Gastrocnemius medialis (tissue), 4 donors: ENCODE data around the gene TSPYL6. TPM values are rescaled to one million over a fixed set of nuclear protein-coding genes. Genes with fewer than 3 reads are reported as not detected.
A peak's percentile ranks its signal among the peaks of the same experiment; 100 is the strongest.
"Not testable (repeated sequence)": the region's sequence is repeated elsewhere in the genome, so short reads cannot be mapped to it uniquely, and the experiment has no call there.

Experiments used
- ATAC-seq, 2 donors: fragments of 150-250 bp; one replicate each; pipeline ENCODE4 v1.9.1; 2016
- DNase-seq, 2 donors: peaks; one replicate each; pipeline ENCODE4 v3.0.0-alpha.2; 2019
- H3K27ac ChIP-seq, 4 donors: fragments of 200-600 bp; sonication (generic); 1 replicate in 1 of 4; 2 replicates in 3 of 4; pipeline ENCODE4 v1.5.1; 2016 to 2018; ENCODE audit warnings: mild to moderate bottlenecking in 2 of 4, moderate library complexity in 1 of 4
- H3K27me3 ChIP-seq, 3 donors: fragments of 200-600 bp; sonication (generic) in 2 of 3; 1 replicate in 1 of 3; 2 replicates in 2 of 3; pipeline versions ENCODE4 v1.5.1 to v1.6.0; 2016 to 2019; ENCODE audit warnings: mild to moderate bottlenecking in 1 of 3, moderate library complexity in 1 of 3
- H3K36me3 ChIP-seq, 2 donors: fragments of 200-600 bp; sonication (generic) in 1 of 2; one replicate each; pipeline ENCODE4 v1.5.1; 2017 to 2018
- H3K4me1 ChIP-seq, 2 donors: fragments of 200-600 bp; sonication (generic) in 1 of 2; one replicate each; pipeline ENCODE4 v1.5.1; 2016 to 2017; ENCODE audit warnings: mild to moderate bottlenecking in 2 of 2
- H3K4me3 ChIP-seq, 4 donors: fragments of 200-600 bp; sonication (generic) in 3 of 4; 1 replicate in 1 of 4; 2 replicates in 3 of 4; pipeline ENCODE4 v1.5.1; 2016 to 2019; ENCODE audit warnings: mild to moderate bottlenecking in 2 of 4
- H3K9me3 ChIP-seq, 3 donors: fragments of 200-600 bp; sonication (generic) in 2 of 3; 1 replicate in 1 of 3; 2 replicates in 2 of 3; pipeline ENCODE4 v1.5.1; 2016 to 2019
- POLR2A ChIP-seq, 2 donors: fragments of 450-650 bp; IDR thresholded peaks; one replicate each; pipeline ENCODE4 v1.6.1; 2017; ENCODE audit warnings: antibody characterized with exemption in 2 of 2, mild to moderate bottlenecking in 2 of 2, moderate library complexity in 2 of 2
- in situ Hi-C, 4 donors: fragments of 200-750 bp; cut with MboI; loops; one replicate each; pipeline versions ENCODE4 v1.15.0 to v1.8.0; 2017; ENCODE audit warnings: low sequenced_read_pairs in 4 of 4
- intact Hi-C: fragments of 100-400 bp; cut with DNase I; formaldehyde crosslinking; loops from one replicate; pipeline ENCODE4 v1.15.1; 2023; ENCODE audit warnings: low total_unique reads
- total RNA-seq, 4 donors: library from RNA; depleted of rRNA; stranded (reverse); fragments of >200 nt; gene quantifications; one replicate each; pipeline versions ENCODE4 v1.1.0 to v1.2.3, GENCODE V29; 2016
- TF ChIP-seq, protein P1 (sequence below), 5 experiments: fragments of 450-650 bp in 3 of 5; fragments of 200-600 bp in 2 of 5; sonication (generic) in 2 of 5; IDR thresholded peaks in 4 of 5; conservative IDR thresholded peaks in 1 of 5; 1 replicate in 4 of 5; 2 replicates in 1 of 5; pipeline ENCODE4 v1.5.1; 2016 to 2019; ENCODE audit warnings: antibody characterized with exemption in 5 of 5, mild to moderate bottlenecking in 3 of 5, moderate library complexity in 3 of 5

The TSPYL6 gene
- total RNA-seq, result not detected

DNA sequence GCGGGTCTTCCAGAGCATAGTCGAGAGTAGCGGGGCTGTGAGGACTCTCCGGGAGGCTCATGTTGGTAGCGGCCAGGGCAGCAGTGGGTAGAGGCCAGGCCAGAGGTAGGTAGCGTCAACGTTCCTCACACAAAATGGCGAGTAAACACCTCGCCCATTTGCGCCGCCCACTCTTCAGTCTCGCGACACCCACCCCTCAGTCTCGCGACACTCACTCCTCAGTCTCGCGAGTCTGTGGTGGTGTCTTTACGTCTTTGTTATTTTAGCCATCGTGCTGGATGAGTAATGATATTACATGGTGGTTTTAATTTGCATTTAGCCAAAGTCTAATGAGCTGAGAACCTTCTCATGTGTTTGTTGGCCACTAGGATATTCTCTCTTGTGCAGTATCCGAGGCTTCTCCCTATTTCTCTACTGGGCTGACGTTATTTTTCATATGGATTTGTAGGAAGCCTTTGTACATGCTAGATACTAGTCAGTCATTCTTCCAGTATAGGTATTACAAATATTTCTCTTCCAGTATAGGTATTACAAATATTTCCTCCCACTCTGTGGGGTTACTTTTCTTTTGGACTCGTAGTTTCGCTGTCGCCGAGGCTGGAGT is at the start of gene TSPYL6:
TSPYL6 (minus strand) TSS at position 139 of the 604 bp plus-strand sequence; CDS start at position 61, 78 bp downstream.
- Histone ChIP-seq H3K27ac (no peak within 1 kb of the TSS), H3K4me1 (no peaks in the 10 kb centered on the region), H3K9me3 (no peaks in the 10 kb centered on the region), H3K36me3 (no peaks in the 10 kb centered on the region), H3K4me3 (no peak within 1 kb of the TSS), H3K27me3 (no peaks in the 10 kb centered on the region)
- in situ Hi-C loops (no loop called here), intact Hi-C loops (no loop called here)
- no peak for ATAC-seq
- no peak for DNase-seq
- no peak for TF ChIP-seq POLR2A (IDR thresholded peaks at IDR 0.05)
- TF ChIP-seq, protein P1, sequence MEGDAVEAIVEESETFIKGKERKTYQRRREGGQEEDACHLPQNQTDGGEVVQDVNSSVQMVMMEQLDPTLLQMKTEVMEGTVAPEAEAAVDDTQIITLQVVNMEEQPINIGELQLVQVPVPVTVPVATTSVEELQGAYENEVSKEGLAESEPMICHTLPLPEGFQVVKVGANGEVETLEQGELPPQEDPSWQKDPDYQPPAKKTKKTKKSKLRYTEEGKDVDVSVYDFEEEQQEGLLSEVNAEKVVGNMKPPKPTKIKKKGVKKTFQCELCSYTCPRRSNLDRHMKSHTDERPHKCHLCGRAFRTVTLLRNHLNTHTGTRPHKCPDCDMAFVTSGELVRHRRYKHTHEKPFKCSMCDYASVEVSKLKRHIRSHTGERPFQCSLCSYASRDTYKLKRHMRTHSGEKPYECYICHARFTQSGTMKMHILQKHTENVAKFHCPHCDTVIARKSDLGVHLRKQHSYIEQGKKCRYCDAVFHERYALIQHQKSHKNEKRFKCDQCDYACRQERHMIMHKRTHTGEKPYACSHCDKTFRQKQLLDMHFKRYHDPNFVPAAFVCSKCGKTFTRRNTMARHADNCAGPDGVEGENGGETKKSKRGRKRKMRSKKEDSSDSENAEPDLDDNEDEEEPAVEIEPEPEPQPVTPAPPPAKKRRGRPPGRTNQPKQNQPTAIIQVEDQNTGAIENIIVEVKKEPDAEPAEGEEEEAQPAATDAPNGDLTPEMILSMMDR (IDR thresholded peaks at IDR 0.05 in 4 of 5, conservative IDR thresholded peaks at IDR 0.05 in 1 of 5), result no peak

DNA sequence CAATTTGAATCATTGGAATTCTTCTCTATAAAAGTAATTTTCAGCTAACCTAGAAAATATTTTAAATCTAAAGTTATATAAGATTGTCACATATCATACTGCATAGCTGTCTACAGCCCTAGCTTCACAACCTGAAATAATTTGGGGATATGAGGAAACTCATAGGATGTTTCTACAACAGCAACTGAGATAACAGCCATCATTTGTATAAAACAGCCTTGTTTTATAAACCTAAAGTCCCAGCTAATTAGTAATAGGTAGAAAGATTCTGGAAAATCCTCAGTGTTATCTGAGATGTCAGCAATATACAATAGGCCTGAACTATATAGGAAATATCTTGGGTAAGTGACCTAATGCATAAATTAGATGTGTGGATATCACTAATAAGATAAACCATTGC is 47.6 kb upstream of the TSPYL6 start:
- Histone ChIP-seq H3K9me3 (no peaks in the 10 kb centered on the region), H3K27me3 (no peaks in the 10 kb centered on the region), H3K4me1 (peaks cover 0 to 2% of the 10 kb centered on the region in 2 donors), H3K36me3 (no peaks in the 10 kb centered on the region), H3K27ac (no peak overlapping the region), H3K4me3 (no peak overlapping the region)
- DNase-seq (no peak), ATAC-seq (no peak)
- intact Hi-C loops (no loop called here), in situ Hi-C loops (no loop called here)
- TF ChIP-seq, protein P1 (IDR thresholded peaks at IDR 0.05 in 4 of 5, conservative IDR thresholded peaks at IDR 0.05 in 1 of 5), result no peak

DNA sequence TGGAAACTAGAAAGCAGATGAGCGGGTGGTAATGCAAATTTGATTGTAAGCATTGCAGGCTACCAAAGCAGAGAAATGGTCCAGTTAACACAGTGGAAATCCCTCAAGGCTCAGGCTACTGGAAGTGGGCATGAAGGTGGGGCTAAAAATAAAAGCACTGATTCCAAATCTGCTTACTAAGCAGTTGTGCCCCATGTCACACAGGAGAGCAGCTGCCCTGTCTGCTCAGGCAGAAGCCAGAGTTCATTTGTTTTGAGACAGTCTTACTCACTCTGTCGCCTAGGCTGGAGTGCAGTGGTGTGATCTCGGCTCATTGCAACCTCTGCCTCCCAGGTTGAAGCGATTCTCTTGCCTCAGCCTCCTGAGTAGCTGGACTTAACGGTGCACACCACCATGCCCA is 42.5 kb upstream of the TSPYL6 start:
- DNase-seq, result no peak
- H3K9me3 ChIP-seq, result no peaks in the 10 kb centered on the region
- intact Hi-C loops, result no loop called here

DNA sequence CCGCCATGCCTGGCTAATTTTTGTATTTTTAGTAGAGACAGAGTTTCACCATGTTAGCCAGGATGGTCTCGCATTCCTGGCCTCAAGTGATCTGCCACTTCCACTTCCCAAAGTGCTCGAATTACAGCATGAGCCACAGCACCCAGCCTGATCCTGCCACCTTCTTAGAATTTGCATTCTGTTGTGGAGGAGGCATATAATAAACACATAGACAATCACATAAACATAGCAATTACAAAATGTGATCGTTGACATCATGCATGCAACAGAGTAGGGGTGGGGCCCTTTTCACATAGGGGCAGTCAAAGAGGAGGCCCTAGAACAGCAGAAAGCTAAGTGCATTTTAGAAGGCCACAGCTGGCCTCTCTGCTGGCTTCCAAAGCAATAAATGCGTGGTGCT is 39.9 kb upstream of the TSPYL6 start:
- ATAC-seq, result no peak
- Histone ChIP-seq H3K27me3 (no peaks in the 10 kb centered on the region), H3K36me3 (no peaks in the 10 kb centered on the region), H3K4me1 (peaks cover 0 to 19% of the 10 kb centered on the region in 2 donors), H3K4me3 (no peak overlapping the region), H3K9me3 (no peaks in the 10 kb centered on the region), H3K27ac (no peak overlapping the region)
- intact Hi-C loops (no loop called here), in situ Hi-C loops (no loop called here)
- TF ChIP-seq, protein P1 (IDR thresholded peaks at IDR 0.05 in 4 of 5, conservative IDR thresholded peaks at IDR 0.05 in 1 of 5), result no peak
- TF ChIP-seq POLR2A (IDR thresholded peaks at IDR 0.05), result no peak
- no peak for DNase-seq

More for the DNA sequence above, 42.5 kb upstream of the TSPYL6 start:
- Histone ChIP-seq H3K36me3 (no peaks in the 10 kb centered on the region), H3K4me3 (no peak overlapping the region), H3K27me3 (no peaks in the 10 kb centered on the region), H3K4me1 (peaks cover 0 to 19% of the 10 kb centered on the region in 2 donors), H3K27ac (no peak overlapping the region)
- TF ChIP-seq, protein P1 (IDR thresholded peaks at IDR 0.05 in 4 of 5, conservative IDR thresholded peaks at IDR 0.05 in 1 of 5), result no peak
- no peak for TF ChIP-seq POLR2A (IDR thresholded peaks at IDR 0.05)
- in situ Hi-C loops, result no loop called here
- peak in 1 of 2 donors; percentile 56 for ATAC-seq

DNA sequence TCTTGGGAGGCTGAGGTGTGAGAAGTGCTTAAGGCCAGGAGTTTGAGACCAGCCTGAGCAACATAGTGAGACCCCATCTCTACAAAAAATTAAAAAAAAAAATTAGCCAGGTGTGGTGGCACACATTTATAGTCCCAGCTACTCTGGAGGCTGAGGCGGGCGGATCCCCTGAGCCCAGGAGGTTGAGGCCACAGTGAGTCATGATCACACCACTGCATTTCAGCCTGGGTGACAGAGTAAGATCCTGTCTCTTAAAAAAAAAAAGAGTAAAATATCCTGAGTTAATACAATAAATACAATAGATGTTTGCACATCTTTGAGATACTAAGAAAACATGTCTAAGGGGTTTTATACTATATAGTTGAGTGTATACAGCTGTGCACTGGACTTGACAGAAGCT is 38.6 kb upstream of the TSPYL6 start:
- DNase-seq, H3K36me3 ChIP-seq, H3K27me3 ChIP-seq, H3K4me3 ChIP-seq, ATAC-seq, H3K27ac ChIP-seq, in situ Hi-C loops, H3K9me3 ChIP-seq, intact Hi-C loops: not testable (repeated sequence)
- H3K4me1 ChIP-seq, result peaks cover 0 to 19% of the 10 kb centered on the region in 2 donors
